ENCODE results near the gene ALKBH3. TPM values are rescaled to one million over a fixed set of nuclear protein-coding genes. Genes with fewer than 3 reads are reported as not detected.
A peak's percentile ranks its signal among the peaks of the same experiment; 100 is the strongest.

Gene ALKBH3
- total RNA-seq, 3 donors from 2014 or later (not counting 1 experiment from before 2014, with no cell fraction given), result 24.3 to 30.8 (median 29.6) TPM

- H3K36me3 ChIP-seq (ENCODE audit: control insufficient read depth, insufficient read depth, low read length), result no peaks in the 10 kb centered on the region
- no peak overlapping the region for H3K4me3 ChIP-seq (ENCODE audit: low read length)
- H3K4me1 Mint-ChIP-seq, result no peaks in the 10 kb centered on the region
- no peak overlapping the region for H3K4me3 Mint-ChIP-seq
- TF ChIP-seq CTCF (IDR thresholded peaks at IDR 0.05), result no peak
- no peaks in the 10 kb centered on the region for H3K36me3 Mint-ChIP-seq
- H3K4me1 ChIP-seq (ENCODE audit: control insufficient read depth, insufficient read depth, low read length), result no peaks in the 10 kb centered on the region
- no peak overlapping the region for H3K27ac Mint-ChIP-seq
- H3K27me3 Mint-ChIP-seq (ENCODE audit: low read depth in 2 of 2), result no peaks in the 10 kb centered on the region
- H3K27ac ChIP-seq (ENCODE audit: low read length), result no peak overlapping the region
- no peaks in the 10 kb centered on the region for H3K9me3 Mint-ChIP-seq
- H3K9me3 ChIP-seq (ENCODE audit: control insufficient read depth, insufficient read depth, low read length), result no peaks in the 10 kb centered on the region
- 100% methylated on average over 3 of the region's 3 CpGs for WGBS (ENCODE audit: insufficient coverage)
- intact Hi-C loops (cut with micrococcal nuclease), result no loop called here
- H3K27me3 ChIP-seq (ENCODE audit: control insufficient read depth, insufficient read depth, low read length), result no peaks in the 10 kb centered on the region
- ATAC-seq, result no peak
- DNase-seq, result no peak
Measured at GRCh38 chr11:43845816-43846215, 34.8 kb upstream of the ALKBH3 start.

GRCh38 chr11:43852057-43852636 is 28.5 kb upstream of the ALKBH3 start:
- peak; percentile 33 to 72 for DNase-seq
- Mint-ChIP-seq H3K4me1 (no peaks in the 10 kb centered on the region), H3K36me3 (no peaks in the 10 kb centered on the region), H3K9me3 (no peaks in the 10 kb centered on the region), H3K27ac (no peak overlapping the region), H3K4me3 (no peak overlapping the region), H3K27me3 (ENCODE audit: low read depth in 2 of 2) (no peaks in the 10 kb centered on the region)
- peak; percentile 78 to 83 (median 78) for ATAC-seq
- Histone ChIP-seq H3K4me1 (ENCODE audit: control insufficient read depth, insufficient read depth, low read length) (no peaks in the 10 kb centered on the region), H3K36me3 (ENCODE audit: control insufficient read depth, insufficient read depth, low read length) (peaks cover 8% of the 10 kb centered on the region), H3K27ac (ENCODE audit: low read length) (no peak overlapping the region), H3K27me3 (ENCODE audit: control insufficient read depth, insufficient read depth, low read length) (no peaks in the 10 kb centered on the region), H3K4me3 (ENCODE audit: low read length) (no peak overlapping the region), H3K9me3 (ENCODE audit: control insufficient read depth, insufficient read depth, low read length) (no peaks in the 10 kb centered on the region)
- intact Hi-C loops (cut with micrococcal nuclease), result no loop called here
- WGBS (ENCODE audit: insufficient coverage), result 44% methylated on average over 1 of the region's 4 CpGs
- TF ChIP-seq CTCF (IDR thresholded peaks at IDR 0.05), result peak; percentile 74

GRCh38 chr11:43853781-43854180 is 26.9 kb upstream of the ALKBH3 start:
- H3K9me3 Mint-ChIP-seq, result no peaks in the 10 kb centered on the region
- ATAC-seq (no peak), DNase-seq (no peak)
- no peaks in the 10 kb centered on the region for H3K4me1 Mint-ChIP-seq
- Histone ChIP-seq H3K9me3 (ENCODE audit: control insufficient read depth, insufficient read depth, low read length) (no peaks in the 10 kb centered on the region), H3K27ac (ENCODE audit: low read length) (no peak overlapping the region), H3K4me1 (ENCODE audit: control insufficient read depth, insufficient read depth, low read length) (no peaks in the 10 kb centered on the region), H3K27me3 (ENCODE audit: control insufficient read depth, insufficient read depth, low read length) (no peaks in the 10 kb centered on the region), H3K4me3 (ENCODE audit: low read length) (no peak overlapping the region), H3K36me3 (ENCODE audit: control insufficient read depth, insufficient read depth, low read length) (peaks cover 8% of the 10 kb centered on the region)
- TF ChIP-seq CTCF (IDR thresholded peaks at IDR 0.05), result no peak
- intact Hi-C loops (cut with micrococcal nuclease), result no loop called here
- H3K27ac Mint-ChIP-seq, result no peak overlapping the region
- H3K4me3 Mint-ChIP-seq, result no peak overlapping the region
- H3K36me3 Mint-ChIP-seq, result no peaks in the 10 kb centered on the region
- no peaks in the 10 kb centered on the region for H3K27me3 Mint-ChIP-seq (ENCODE audit: low read depth in 2 of 2)

GRCh38 chr11:43856993-43857392 is 23.6 kb upstream of the ALKBH3 start:
- no peaks in the 10 kb centered on the region for H3K4me1 Mint-ChIP-seq
- intact Hi-C loops (cut with micrococcal nuclease), result no loop called here
- H3K27ac Mint-ChIP-seq, result no peak overlapping the region
- Histone ChIP-seq H3K9me3 (ENCODE audit: control insufficient read depth, insufficient read depth, low read length) (no peaks in the 10 kb centered on the region), H3K27me3 (ENCODE audit: control insufficient read depth, insufficient read depth, low read length) (no peaks in the 10 kb centered on the region), H3K27ac (ENCODE audit: low read length) (no peak overlapping the region), H3K4me1 (ENCODE audit: control insufficient read depth, insufficient read depth, low read length) (no peaks in the 10 kb centered on the region), H3K4me3 (ENCODE audit: low read length) (no peak overlapping the region), H3K36me3 (ENCODE audit: control insufficient read depth, insufficient read depth, low read length) (peaks cover 8% of the 10 kb centered on the region)
- DNase-seq, result no peak
- no peaks in the 10 kb centered on the region for H3K36me3 Mint-ChIP-seq
- no peak overlapping the region for H3K4me3 Mint-ChIP-seq
- H3K9me3 Mint-ChIP-seq, result peaks cover 2 to 4% of the 10 kb centered on the region in 2 donors
- no peaks in the 10 kb centered on the region for H3K27me3 Mint-ChIP-seq (ENCODE audit: low read depth in 2 of 2)
- TF ChIP-seq CTCF (IDR thresholded peaks at IDR 0.05), result no peak
- 98% methylated on average over 2 of the region's 3 CpGs for WGBS (ENCODE audit: insufficient coverage)
- ATAC-seq, result no peak
